IPS DF 4.7 (cell line): ENCODE results near the gene FYN.

ENCODE experiments used
- DNase-seq: peaks from one replicate; pipeline ENCODE4 v3.0.0-alpha.2; 2013; ENCODE audit warnings: low spot score; ENCODE audit errors: extremely low read depth

The FYN gene

GRCh38 chr6:111710911-111711310, 162.3 kb downstream of the FYN start:
- DNase-seq, result no peak

- no peak for DNase-seq
Observed at GRCh38 chr6:111710439-111710838, 162.8 kb downstream of the FYN start.

GRCh38 chr6:111709615-111710398, 163.4 kb downstream of the FYN start:
- no peak for DNase-seq

GRCh38 chr6:111709201-111709600, 164.1 kb downstream of the FYN start:
- DNase-seq, result no peak

GRCh38 chr6:111707773-111708172, 165.5 kb downstream of the FYN start:
- DNase-seq, result no peak

GRCh38 chr6:111706841-111707391, 166.3 kb downstream of the FYN start:
- no peak for DNase-seq

GRCh38 chr6:111703723-111704122, 169.5 kb downstream of the FYN start:
- DNase-seq, result no peak

GRCh38 chr6:111702268-111702667, 171.0 kb downstream of the FYN start:
- DNase-seq, result no peak

GRCh38 chr6:111701146-111701545, 172.1 kb downstream of the FYN start:
- no peak for DNase-seq

- DNase-seq, result no peak
Observed at GRCh38 chr6:111700135-111700690, 173.0 kb downstream of the FYN start.

- no peak for DNase-seq
Observed at GRCh38 chr6:111699123-111699522, 174.1 kb downstream of the FYN start.

GRCh38 chr6:111696814-111697213, 176.4 kb downstream of the FYN start:
- no peak for DNase-seq

GRCh38 chr6:111692327-111693164, 180.7 kb downstream of the FYN start:
- DNase-seq, result no peak

GRCh38 chr6:111691345-111692225, 181.7 kb downstream of the FYN start:
- DNase-seq, result no peak

- no peak for DNase-seq
Observed at GRCh38 chr6:111689946-111690345, 183.3 kb downstream of the FYN start.

- DNase-seq, result no peak
Observed at GRCh38 chr6:111689419-111689818, 183.8 kb downstream of the FYN start.

GRCh38 chr6:111688331-111688730, 184.9 kb downstream of the FYN start:
- no peak for DNase-seq

- DNase-seq, result no peak
Observed at GRCh38 chr6:111687652-111688051, 185.6 kb downstream of the FYN start.

GRCh38 chr6:111686932-111687266, 186.4 kb downstream of the FYN start:
- no peak for DNase-seq

- DNase-seq, result no peak
Observed at GRCh38 chr6:111686249-111686931, 186.9 kb downstream of the FYN start.

GRCh38 chr6:111685526-111685925, 187.7 kb downstream of the FYN start:
- no peak for DNase-seq
